ENCODE data around the gene FOS.

The FOS gene

GRCh38 chr14:75258803-75259509 is 19.7 kb upstream of the FOS start:
- no peak for TF ChIP-seq CTCF (IDR thresholded peaks at IDR 0.05; ENCODE audit: low read depth, low read length)
- peak overlapping the region; percentile 26 to 41 for H3K4me3 ChIP-seq (replicated peaks in 1 of 2; ENCODE audit: low read depth in 2 of 2, low read length in 2 of 2)
- peak; percentile 100 for DNase-seq (ENCODE audit: low read depth in 2 of 2)

GRCh38 chr14:75259510-75259855 is 19.1 kb upstream of the FOS start:
- peak; percentile 45 for TF ChIP-seq CTCF (IDR thresholded peaks at IDR 0.05; ENCODE audit: low read depth, low read length)
- DNase-seq (ENCODE audit: low read depth in 2 of 2), result peak; percentile 74 to 76
- peak overlapping the region; percentile 19 to 41 for H3K4me3 ChIP-seq (replicated peaks in 1 of 2; ENCODE audit: low read depth in 2 of 2, low read length in 2 of 2)

GRCh38 chr14:75260025-75260763 is 18.4 kb upstream of the FOS start:
- no peak overlapping the region for H3K4me3 ChIP-seq (replicated peaks in 1 of 2; ENCODE audit: low read depth in 2 of 2, low read length in 2 of 2)
- DNase-seq (ENCODE audit: low read depth in 2 of 2), result no peak

GRCh38 chr14:75261820-75262219 is 16.8 kb upstream of the FOS start:
- DNase-seq (ENCODE audit: low read depth in 2 of 2), result no peak
- H3K4me3 ChIP-seq (replicated peaks in 1 of 2; ENCODE audit: low read depth in 2 of 2, low read length in 2 of 2), result no peak overlapping the region
- no peak for TF ChIP-seq CTCF (IDR thresholded peaks at IDR 0.05; ENCODE audit: low read depth, low read length)

More at GRCh38 chr14:75260025-75260763, 18.4 kb upstream of the FOS start:
- TF ChIP-seq CTCF (IDR thresholded peaks at IDR 0.05; ENCODE audit: low read depth, low read length), result no peak

GRCh38 chr14:75262641-75263040 is 16.0 kb upstream of the FOS start:
- no peak for TF ChIP-seq CTCF (IDR thresholded peaks at IDR 0.05; ENCODE audit: low read depth, low read length)
- no peak for DNase-seq (ENCODE audit: low read depth in 2 of 2)
- no peak overlapping the region for H3K4me3 ChIP-seq (replicated peaks in 1 of 2; ENCODE audit: low read depth in 2 of 2, low read length in 2 of 2)

- DNase-seq (ENCODE audit: low read depth in 2 of 2), result no peak
- no peak for TF ChIP-seq CTCF (IDR thresholded peaks at IDR 0.05; ENCODE audit: low read depth, low read length)
- H3K4me3 ChIP-seq (replicated peaks in 1 of 2; ENCODE audit: low read depth in 2 of 2, low read length in 2 of 2), result no peak overlapping the region
Observed at GRCh38 chr14:75264036-75264435, 14.6 kb upstream of the FOS start.
